Measurements from ENCODE around the gene ACSBG1.

The ACSBG1 gene

DNA sequence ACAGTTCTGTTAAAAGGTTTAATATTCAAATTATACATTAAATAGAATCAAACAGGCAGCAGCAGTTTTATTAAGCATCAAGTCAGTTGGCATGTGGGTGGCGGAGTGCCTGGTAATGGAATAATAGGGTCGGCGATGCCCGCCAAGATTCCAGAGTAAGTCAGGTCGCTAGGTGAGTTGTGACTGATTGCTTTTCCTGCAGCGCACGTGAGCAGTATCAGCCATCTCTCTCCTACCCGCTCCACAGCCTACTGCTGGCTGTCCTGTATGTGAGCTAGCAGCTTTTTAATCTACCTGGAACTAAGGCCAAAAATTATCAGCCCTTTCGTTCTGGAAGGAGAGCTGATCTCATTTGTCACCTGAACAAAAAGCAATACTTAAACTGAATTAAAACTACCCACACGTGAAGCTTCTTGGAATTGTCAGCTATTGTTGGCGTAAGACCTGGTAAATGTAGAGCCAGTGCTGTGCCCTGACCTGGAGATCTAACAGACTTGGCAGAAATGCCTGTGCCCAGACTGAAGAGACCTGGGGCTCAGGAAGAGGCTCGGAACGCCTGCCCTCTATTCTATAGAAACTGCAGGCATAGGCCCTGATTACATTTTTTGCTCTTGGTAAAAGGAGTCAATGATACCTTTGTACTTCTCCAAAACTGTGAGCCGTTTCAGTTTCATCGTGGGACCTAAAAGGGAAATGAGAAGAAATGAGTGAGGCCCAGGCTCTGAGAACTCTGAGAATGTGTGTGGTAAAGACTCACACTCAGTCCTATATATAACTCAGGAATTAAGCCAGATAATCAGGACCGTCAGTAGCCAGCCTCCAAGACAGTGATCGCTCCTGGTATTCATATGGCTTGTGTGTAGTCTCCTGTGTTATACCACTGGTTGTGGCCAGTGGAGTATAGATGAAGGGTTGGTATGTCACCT lies 63.3 kb downstream of the ACSBG1 start:
- TF ChIP-seq CTCF (IDR thresholded peaks at IDR 0.05) = no peak
- Mint-ChIP-seq H3K36me3 (ENCODE audit: low read depth) (peaks cover 45% of the 10 kb centered on the region), H3K27me3 (ENCODE audit: low read depth, poor library complexity) (peaks cover 3% of the 10 kb centered on the region), H3K4me3 (no peak overlapping the region), H3K27ac (peak overlapping the region; percentile 22), H3K4me1 (no peaks in the 10 kb centered on the region), H3K9me3 (no peaks in the 10 kb centered on the region)
- no peak for DNase-seq

DNA sequence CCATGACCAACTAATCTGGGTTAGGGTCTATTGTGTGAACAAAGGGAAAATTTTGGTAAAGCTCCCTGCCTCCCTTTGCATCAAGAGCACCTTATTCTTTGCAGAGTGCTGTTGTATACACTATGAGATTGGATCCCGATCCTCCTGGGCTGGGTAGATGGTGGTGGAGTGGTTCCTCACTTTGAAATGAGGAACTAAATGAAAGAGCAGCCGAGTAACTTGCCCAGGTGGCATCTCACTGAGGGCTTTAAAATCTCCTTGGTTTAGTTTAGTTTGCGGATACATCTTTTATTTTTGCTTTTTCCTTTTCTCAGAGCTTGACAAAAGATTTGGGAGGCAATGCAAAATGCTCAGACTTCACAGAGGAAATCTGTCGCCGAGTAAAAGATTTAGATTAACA lies 65.8 kb downstream of the ACSBG1 start:
- Mint-ChIP-seq H3K4me3 (no peak overlapping the region), H3K36me3 (ENCODE audit: low read depth) (peaks cover 59% of the 10 kb centered on the region), H3K9me3 (no peaks in the 10 kb centered on the region), H3K27ac (peak overlapping the region; percentile 58), H3K4me1 (no peaks in the 10 kb centered on the region), H3K27me3 (ENCODE audit: low read depth, poor library complexity) (peaks cover 3% of the 10 kb centered on the region)
- DNase-seq = no peak
- TF ChIP-seq CTCF (IDR thresholded peaks at IDR 0.05) = no peak

GRCh38 chr15:78167227-78167888 lies 67.0 kb downstream of the ACSBG1 start:
- Mint-ChIP-seq H3K27me3 (ENCODE audit: low read depth, poor library complexity) (no peaks in the 10 kb centered on the region), H3K27ac (no peak overlapping the region), H3K36me3 (ENCODE audit: low read depth) (peaks cover 55% of the 10 kb centered on the region), H3K4me1 (no peaks in the 10 kb centered on the region), H3K9me3 (no peaks in the 10 kb centered on the region), H3K4me3 (no peak overlapping the region)
- TF ChIP-seq CTCF (IDR thresholded peaks at IDR 0.05) = no peak
- no peak for DNase-seq

- peaks cover 41% of the 10 kb centered on the region for H3K36me3 Mint-ChIP-seq (ENCODE audit: low read depth)
- H3K9me3 Mint-ChIP-seq = no peaks in the 10 kb centered on the region
- H3K27me3 Mint-ChIP-seq (ENCODE audit: low read depth, poor library complexity) = no peaks in the 10 kb centered on the region
- no peak for TF ChIP-seq CTCF (IDR thresholded peaks at IDR 0.05)
- no peak for DNase-seq
- peaks cover 5% of the 10 kb centered on the region for H3K4me1 Mint-ChIP-seq
- no peak overlapping the region for H3K4me3 Mint-ChIP-seq
- no peak overlapping the region for H3K27ac Mint-ChIP-seq
Measured at GRCh38 chr15:78164010-78164409, 70.4 kb downstream of the ACSBG1 start.

- Mint-ChIP-seq H3K27me3 (ENCODE audit: low read depth, poor library complexity) (no peaks in the 10 kb centered on the region), H3K36me3 (ENCODE audit: low read depth) (peaks cover 28% of the 10 kb centered on the region), H3K4me1 (peaks cover 5% of the 10 kb centered on the region), H3K27ac (peak overlapping the region; percentile 26), H3K4me3 (no peak overlapping the region), H3K9me3 (no peaks in the 10 kb centered on the region)
- TF ChIP-seq CTCF (IDR thresholded peaks at IDR 0.05) = no peak
- DNase-seq = no peak
Measured at GRCh38 chr15:78162038-78162437, 72.3 kb downstream of the ACSBG1 start.
